Caco-2 (cell line): ENCODE measurements around the gene RAI1. TPM values are rescaled to one million over a fixed set of nuclear protein-coding genes. Genes with fewer than 3 reads are reported as not detected.

ENCODE experiments used
- BruUV-seq: library from RNA; stranded (reverse); fragments of 400-500 nt; replicated peaks from 2 replicates; lab custom pipeline; 2021; lab: Mats Ljungman, UMichigan
- CTCF ChIA-PET: fragments of 300-600 bp; sonication (Branson Sonifier 250); formaldehyde crosslinking; loops from one replicate; lab custom pipeline; 2022; ENCODE audit warnings: antibody characterized with exemption; lab: Charles Lee
- POLR2A ChIA-PET: fragments of 300-600 bp; sonication (Branson Sonifier 250); formaldehyde crosslinking; loops from one replicate; lab custom pipeline; 2022; ENCODE audit warnings: antibody characterized with exemption; lab: Charles Lee
- DNase-seq, 2 experiments: peaks; one replicate each; pipeline versions ENCODE4 v3.0.0 to v3.0.0-alpha.2; 2020 to 2022
- H3K27me3 ChIP-seq: replicated peaks from 2 replicates; pipeline ENCODE4 v1.6.0; 2011; ENCODE audit warnings: low read length; ENCODE audit not compliant: control insufficient read depth, insufficient read depth
- H3K36me3 ChIP-seq: 2 replicates; pipeline ENCODE4 v1.5.1; 2011; ENCODE audit warnings: low read length; ENCODE audit not compliant: control insufficient read depth, insufficient read depth
- H3K4me1 ChIP-seq: fragments of 250-450 bp; sonication (Bioruptor Pico); 2 replicates; pipeline ENCODE4 v1.5.1; 2020; ENCODE audit warnings: mild to moderate bottlenecking
- H3K4me3 ChIP-seq: 2 replicates; pipeline ENCODE4 v1.5.1; 2011; ENCODE audit warnings: low read depth, mild to moderate bottlenecking, control low read depth, low read length
- H3K9me3 ChIP-seq: fragments of 250-450 bp; sonication (Bioruptor Pico); 2 replicates; pipeline ENCODE4 v1.5.1; 2020; ENCODE audit warnings: mild to moderate bottlenecking, moderate library complexity
- H3K27ac Mint-ChIP-seq: one replicate; pipeline ENCODE4 v1.8.0; 2022; ENCODE audit warnings: mixed read lengths; ENCODE audit not compliant: unreplicated experiment
- H3K27me3 Mint-ChIP-seq: one replicate; pipeline ENCODE4 v1.8.0; 2022; ENCODE audit warnings: mixed read lengths; ENCODE audit not compliant: insufficient read depth, unreplicated experiment
- H3K36me3 Mint-ChIP-seq: one replicate; pipeline ENCODE4 v1.8.0; 2022; ENCODE audit warnings: mild to moderate bottlenecking, mixed read lengths; ENCODE audit not compliant: insufficient read depth, unreplicated experiment
- H3K4me1 Mint-ChIP-seq: one replicate; pipeline ENCODE4 v1.8.0; 2022; ENCODE audit warnings: low read depth, mixed read lengths; ENCODE audit not compliant: unreplicated experiment
- H3K4me3 Mint-ChIP-seq: one replicate; pipeline ENCODE4 v1.8.0; 2022; ENCODE audit warnings: mild to moderate bottlenecking, moderate library complexity, mixed read lengths; ENCODE audit not compliant: unreplicated experiment
- H3K9me3 Mint-ChIP-seq: one replicate; pipeline ENCODE4 v1.8.0; 2022; ENCODE audit warnings: mixed read lengths; ENCODE audit not compliant: unreplicated experiment
- intact Hi-C: fragments of 100-400 bp; cut with micrococcal nuclease; formaldehyde crosslinking; loops from one replicate; pipeline ENCODE4 v1.10.0; 2022; ENCODE audit not compliant: unreplicated experiment
- total RNA-seq: library from RNA; stranded (reverse); gene quantifications from 2 replicates; pipeline ENCODE4 v1.2.3, GENCODE V29; 2022
- TF ChIP-seq, protein P1 (sequence below), 2 experiments: fragments of 200-600 bp in 1 of 2; IDR thresholded peaks; 1 replicate in 1 of 2; 2 replicates in 1 of 2; pipeline versions ENCODE4 v1.5.1 to v1.8.0; 2011 to 2022; ENCODE audit warnings: antibody characterized with exemption in 1 of 2, control low read depth in 1 of 2, inconsistent platforms in 1 of 2, low read depth in 1 of 2, low read length in 1 of 2, mild to moderate bottlenecking in 1 of 2, moderate library complexity in 1 of 2; ENCODE audit not compliant: insufficient read depth in 1 of 2, severe bottlenecking in 1 of 2, unreplicated experiment in 1 of 2

RAI1 gene
- total RNA-seq, 1 experiment from 2014 or later = 44.3 TPM

GRCh38 chr17:17763136-17763535 lies 81.9 kb downstream of the RAI1 start:
- H3K36me3 Mint-ChIP-seq = peaks cover 18% of the 10 kb centered on the region
- no peaks in the 10 kb centered on the region for H3K27me3 Mint-ChIP-seq
- no peaks in the 10 kb centered on the region for H3K4me1 ChIP-seq
- TF ChIP-seq, protein P1, sequence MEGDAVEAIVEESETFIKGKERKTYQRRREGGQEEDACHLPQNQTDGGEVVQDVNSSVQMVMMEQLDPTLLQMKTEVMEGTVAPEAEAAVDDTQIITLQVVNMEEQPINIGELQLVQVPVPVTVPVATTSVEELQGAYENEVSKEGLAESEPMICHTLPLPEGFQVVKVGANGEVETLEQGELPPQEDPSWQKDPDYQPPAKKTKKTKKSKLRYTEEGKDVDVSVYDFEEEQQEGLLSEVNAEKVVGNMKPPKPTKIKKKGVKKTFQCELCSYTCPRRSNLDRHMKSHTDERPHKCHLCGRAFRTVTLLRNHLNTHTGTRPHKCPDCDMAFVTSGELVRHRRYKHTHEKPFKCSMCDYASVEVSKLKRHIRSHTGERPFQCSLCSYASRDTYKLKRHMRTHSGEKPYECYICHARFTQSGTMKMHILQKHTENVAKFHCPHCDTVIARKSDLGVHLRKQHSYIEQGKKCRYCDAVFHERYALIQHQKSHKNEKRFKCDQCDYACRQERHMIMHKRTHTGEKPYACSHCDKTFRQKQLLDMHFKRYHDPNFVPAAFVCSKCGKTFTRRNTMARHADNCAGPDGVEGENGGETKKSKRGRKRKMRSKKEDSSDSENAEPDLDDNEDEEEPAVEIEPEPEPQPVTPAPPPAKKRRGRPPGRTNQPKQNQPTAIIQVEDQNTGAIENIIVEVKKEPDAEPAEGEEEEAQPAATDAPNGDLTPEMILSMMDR (IDR thresholded peaks at IDR 0.05; ENCODE audit: insufficient read depth in 1 of 2, low read depth in 1 of 2, low read length in 1 of 2, severe bottlenecking in 1 of 2, unreplicated experiment in 1 of 2) = no peak
- H3K9me3 ChIP-seq = no peaks in the 10 kb centered on the region
- ChIA-PET CTCF (interaction anchor here (1.0 kb wide), 1 partner anchor 50 kb away, joined by 4 read pairs; no protein-coding TSS in a partner anchor), POLR2A (no interaction called here)
- peaks cover 1% of the 10 kb centered on the region; the same call in 1 of the 2 replicates for H3K36me3 ChIP-seq
- H3K27ac Mint-ChIP-seq = no peak overlapping the region
- H3K4me1 Mint-ChIP-seq = no peaks in the 10 kb centered on the region
- H3K27me3 ChIP-seq = no peaks in the 10 kb centered on the region
- no peak overlapping the region for H3K4me3 ChIP-seq
- no TSS peak for BruUV-seq
- intact Hi-C loops = no loop called here
- no peak for DNase-seq
- no peaks in the 10 kb centered on the region for H3K9me3 Mint-ChIP-seq
- no peak overlapping the region for H3K4me3 Mint-ChIP-seq

DNA sequence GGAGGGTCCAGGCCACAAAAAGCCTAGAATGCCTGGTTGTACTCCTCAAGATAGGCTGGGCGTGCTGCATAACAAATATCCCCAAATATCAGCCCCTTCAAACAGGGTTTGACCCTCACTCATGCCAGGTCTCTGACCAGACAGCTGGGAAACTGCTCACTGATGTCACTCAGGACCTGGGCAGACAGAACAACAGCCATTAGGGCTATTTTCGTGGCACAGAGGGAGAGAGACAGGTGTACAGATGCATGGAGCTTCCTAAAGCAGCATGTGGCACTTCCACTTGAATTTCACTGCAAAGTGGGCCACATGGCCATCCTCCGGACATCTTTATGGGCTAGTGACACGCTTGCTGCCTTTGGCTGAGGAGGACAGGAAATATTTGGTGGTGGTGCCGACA lies 82.5 kb downstream of the RAI1 start:
- BruUV-seq = no TSS peak
- no peaks in the 10 kb centered on the region for H3K27me3 ChIP-seq
- Mint-ChIP-seq H3K4me3 (no peak overlapping the region), H3K27ac (no peak overlapping the region), H3K27me3 (no peaks in the 10 kb centered on the region), H3K4me1 (peaks cover under 1% of the 10 kb centered on the region), H3K9me3 (no peaks in the 10 kb centered on the region), H3K36me3 (peaks cover 23% of the 10 kb centered on the region)
- DNase-seq = no peak
- no peak overlapping the region for H3K4me3 ChIP-seq
- H3K4me1 ChIP-seq = no peaks in the 10 kb centered on the region
- intact Hi-C loops = no loop called here
- no peaks in the 10 kb centered on the region for H3K9me3 ChIP-seq
- TF ChIP-seq, protein P1 (IDR thresholded peaks at IDR 0.05; ENCODE audit: insufficient read depth in 1 of 2, low read depth in 1 of 2, low read length in 1 of 2, severe bottlenecking in 1 of 2, unreplicated experiment in 1 of 2) = no peak
- H3K36me3 ChIP-seq = peaks cover 1% of the 10 kb centered on the region; the same call in 1 of the 2 replicates
- ChIA-PET CTCF (no interaction called here), POLR2A (no interaction called here)

DNA sequence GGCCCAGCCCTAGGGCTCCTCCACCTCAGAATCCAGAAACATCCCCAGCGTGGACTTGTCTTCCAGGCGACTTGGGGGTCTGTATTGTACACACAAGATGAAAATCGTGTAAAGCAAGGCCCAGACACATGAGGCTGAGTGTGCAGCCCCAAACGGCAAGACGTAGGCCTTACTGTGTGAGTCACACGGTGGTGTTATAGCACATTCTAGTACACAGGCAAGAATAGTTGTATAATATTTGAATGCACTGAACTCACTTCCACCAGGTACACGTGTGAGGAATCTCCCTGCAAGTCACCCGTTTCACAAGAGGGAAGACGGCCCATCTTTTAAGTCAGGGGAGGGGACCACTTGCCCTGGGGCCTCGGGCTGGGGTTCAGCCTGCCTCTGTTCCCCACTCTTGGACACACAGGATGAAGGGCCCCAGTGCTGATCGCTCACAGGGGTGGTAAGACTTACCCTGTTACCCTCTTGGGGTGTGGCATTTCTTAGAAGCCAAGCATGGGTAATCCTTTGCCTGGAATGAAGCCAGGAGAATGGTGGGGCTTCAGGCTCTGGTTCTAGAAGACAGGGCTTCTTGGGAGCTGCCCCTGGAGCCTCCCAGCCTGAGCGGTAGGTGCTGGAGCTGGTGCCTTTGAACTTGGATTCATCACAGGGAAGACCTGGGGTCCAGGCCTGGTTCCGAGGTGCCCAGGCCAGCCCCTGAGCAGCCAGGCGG lies 84.3 kb downstream of the RAI1 start:
- no peak for DNase-seq
- Mint-ChIP-seq H3K4me3 (no peak overlapping the region), H3K27me3 (no peaks in the 10 kb centered on the region), H3K27ac (no peak overlapping the region), H3K36me3 (peaks cover 33% of the 10 kb centered on the region), H3K9me3 (no peaks in the 10 kb centered on the region), H3K4me1 (peaks cover 6% of the 10 kb centered on the region)
- Histone ChIP-seq H3K9me3 (no peaks in the 10 kb centered on the region), H3K4me1 (no peaks in the 10 kb centered on the region), H3K36me3 (peaks cover 1% of the 10 kb centered on the region; the same call in 1 of the 2 replicates), H3K4me3 (no peak overlapping the region), H3K27me3 (no peaks in the 10 kb centered on the region)
- ChIA-PET POLR2A (no interaction called here), CTCF (no interaction called here)
- intact Hi-C loops = no loop called here
- TF ChIP-seq, protein P1 (IDR thresholded peaks at IDR 0.05; ENCODE audit: insufficient read depth in 1 of 2, low read depth in 1 of 2, low read length in 1 of 2, severe bottlenecking in 1 of 2, unreplicated experiment in 1 of 2) = no peak
- no TSS peak for BruUV-seq
